Loucy (cell line): ENCODE results near the gene L1CAM.
A peak's percentile ranks its signal among the peaks of the same experiment; 100 is the strongest.

Experiments used
- H2AFZ ChIP-seq: fragments of 200-600 bp; sonication (generic); 2 replicates; pipeline ENCODE4 v1.6.0; 2016; ENCODE audit warnings: antibody characterized with exemption, mild to moderate bottlenecking, low read length, moderate library complexity
- H3F3A ChIP-seq: fragments of 200-600 bp; 2 replicates; pipeline ENCODE4 v1.6.0; 2016; ENCODE audit warnings: antibody characterized with exemption, low read depth, mild to moderate bottlenecking
- H3K27me3 ChIP-seq: fragments of 200-600 bp; sonication (generic); 2 replicates; pipeline ENCODE4 v1.6.1; 2014; ENCODE audit warnings: low read length, mild to moderate bottlenecking; ENCODE audit not compliant: insufficient read depth, poor library complexity, severe bottlenecking
- H3K36me3 ChIP-seq: fragments of 200-600 bp; sonication (generic); 2 replicates; pipeline ENCODE4 v1.6.1; 2016; ENCODE audit warnings: low read length; ENCODE audit not compliant: insufficient read depth
- H3K4me1 ChIP-seq: fragments of 200-600 bp; sonication (generic); 2 replicates; pipeline ENCODE4 v1.5.1; 2014; ENCODE audit warnings: low read length, mild to moderate bottlenecking; ENCODE audit not compliant: insufficient read depth, poor library complexity, severe bottlenecking
- H3K4me2 ChIP-seq: fragments of 200-600 bp; sonication (generic); 2 replicates; pipeline ENCODE4 v1.6.0; 2014; ENCODE audit warnings: antibody characterized with exemption, low read length, low read depth, mild to moderate bottlenecking; ENCODE audit not compliant: poor library complexity, severe bottlenecking
- H3K4me3 ChIP-seq: fragments of 200-600 bp; sonication (generic); 2 replicates; pipeline ENCODE4 v1.5.1; 2014; ENCODE audit warnings: low read length, mild to moderate bottlenecking, mixed read lengths; ENCODE audit not compliant: poor library complexity, severe bottlenecking
- H3K79me2 ChIP-seq: fragments of 200-600 bp; sonication (generic); 2 replicates; pipeline ENCODE4 v1.6.1; 2014; ENCODE audit warnings: low read length; ENCODE audit not compliant: insufficient read depth
- H3K9ac ChIP-seq: fragments of 200-600 bp; sonication (generic); 2 replicates; pipeline ENCODE4 v1.6.0; 2014; ENCODE audit warnings: mild to moderate bottlenecking, low read depth, low read length, moderate library complexity; ENCODE audit not compliant: poor library complexity, severe bottlenecking
- H3K9me2 ChIP-seq: fragments of 200-600 bp; sonication (generic); replicated peaks from 2 replicates; pipeline ENCODE4 v1.6.1; 2016; ENCODE audit warnings: low read depth, low read length, mixed read lengths
- H3K9me3 ChIP-seq: fragments of 200-600 bp; sonication (generic); 2 replicates; pipeline ENCODE4 v1.6.1; 2014; ENCODE audit warnings: mild to moderate bottlenecking, antibody characterized with exemption, low read length, low read depth; ENCODE audit not compliant: insufficient read depth
- H4K20me1 ChIP-seq: fragments of 200-600 bp; sonication (generic); 2 replicates; pipeline ENCODE4 v1.6.0; 2014; ENCODE audit warnings: antibody characterized with exemption, low read length, mild to moderate bottlenecking; ENCODE audit not compliant: insufficient read depth, poor library complexity, severe bottlenecking
- CTCF ChIP-seq: fragments of 200-600 bp; sonication (generic); conservative IDR thresholded peaks from 2 replicates; pipeline ENCODE4 v1.5.1; 2014; ENCODE audit warnings: mild to moderate bottlenecking, antibody characterized with exemption, low read length
- EZH2phosphoT487 ChIP-seq: fragments of 200-600 bp; IDR thresholded peaks from 2 replicates; pipeline ENCODE4 v1.6.1; 2018; ENCODE audit warnings: antibody characterized with exemption, mild to moderate bottlenecking, moderate library complexity, borderline replicate concordance

The L1CAM gene

DNA sequence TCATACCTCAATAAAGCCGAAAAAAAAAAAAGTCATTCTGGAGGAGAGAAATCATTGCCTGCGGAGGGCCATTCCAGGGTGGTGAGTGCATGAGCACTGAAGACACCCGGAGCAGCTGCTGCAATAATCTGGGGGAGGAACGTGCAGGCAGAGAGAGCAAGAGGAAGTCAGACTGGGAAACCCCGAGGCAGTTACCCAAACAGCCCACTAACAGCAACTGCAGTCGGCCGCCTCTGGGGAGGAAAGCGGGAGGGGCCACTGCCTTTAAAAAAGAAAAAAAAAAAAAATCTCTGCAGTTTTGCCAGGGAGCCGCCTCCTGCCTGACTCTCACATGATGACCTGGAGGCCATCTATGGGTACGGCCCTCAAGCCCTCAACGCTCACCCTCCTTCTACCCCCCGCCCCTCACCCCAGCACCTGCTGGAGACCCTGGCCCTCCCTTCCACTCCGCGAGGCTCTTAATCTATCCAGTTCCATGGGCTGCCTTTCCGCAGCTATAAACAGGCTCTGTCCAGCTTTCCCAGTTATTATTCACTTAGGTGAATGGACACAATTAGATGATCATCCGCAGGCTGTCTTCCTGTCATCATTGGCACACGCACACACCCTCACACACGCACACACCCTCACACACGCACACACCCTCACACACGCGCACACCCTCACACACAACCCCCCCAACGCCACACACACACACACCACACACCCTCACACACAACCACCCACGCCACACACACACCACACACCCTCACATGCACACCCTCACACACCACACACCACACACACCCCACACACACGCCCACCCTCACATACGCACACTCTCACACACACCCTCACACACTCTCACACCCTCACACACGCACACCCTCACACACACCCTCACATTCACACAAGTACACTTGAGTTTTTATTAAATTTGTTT is 15.1 kb upstream of the L1CAM start:
- peaks cover 26% of the 10 kb centered on the region for H3K4me1 ChIP-seq
- peak overlapping the region; percentile 65 for H3K9ac ChIP-seq
- H4K20me1 ChIP-seq: no peaks in the 10 kb centered on the region
- no peaks in the 10 kb centered on the region for H3K27me3 ChIP-seq
- no peak overlapping the region for H2AFZ ChIP-seq
- H3K4me2 ChIP-seq: peak overlapping the region; percentile 69
- H3F3A ChIP-seq: peaks cover 3% of the 10 kb centered on the region; the same call in 1 of the 2 replicates
- no peaks in the 10 kb centered on the region for H3K79me2 ChIP-seq
- no peaks in the 10 kb centered on the region for H3K36me3 ChIP-seq
- no peak for TF ChIP-seq EZH2phosphoT487
- no peak for TF ChIP-seq CTCF
- peak overlapping the region; percentile 55 for H3K4me3 ChIP-seq
- no peaks in the 10 kb centered on the region for H3K9me3 ChIP-seq
- no peaks in the 10 kb centered on the region for H3K9me2 ChIP-seq

DNA sequence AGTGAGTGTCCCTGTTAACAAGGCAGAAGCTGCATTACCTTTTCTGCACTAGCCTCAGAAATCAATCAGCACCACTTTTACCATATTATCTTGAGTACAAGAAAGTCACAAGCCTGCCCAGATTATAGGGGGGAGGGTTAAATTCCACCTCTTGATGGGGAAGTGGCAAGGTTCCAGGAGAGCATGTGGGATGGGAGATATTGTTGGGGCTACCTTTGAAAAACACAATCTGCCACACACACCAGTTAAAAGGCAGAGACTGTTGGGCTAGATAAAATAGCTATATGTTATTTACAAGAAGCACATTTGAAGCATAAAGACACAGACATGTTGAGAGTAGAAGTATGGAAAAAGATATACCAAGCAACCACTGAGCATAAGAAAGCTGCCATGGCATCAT is 11.9 kb upstream of the L1CAM start:
- Histone ChIP-seq H4K20me1 (no peaks in the 10 kb centered on the region), H3K9ac (no peak overlapping the region), H3K4me1 (peaks cover 24% of the 10 kb centered on the region), H3F3A (peaks cover 3% of the 10 kb centered on the region; the same call in 1 of the 2 replicates), H3K4me3 (no peak overlapping the region), H2AFZ (no peak overlapping the region), H3K9me2 (no peaks in the 10 kb centered on the region), H3K36me3 (no peaks in the 10 kb centered on the region), H3K9me3 (no peaks in the 10 kb centered on the region), H3K79me2 (no peaks in the 10 kb centered on the region), H3K27me3 (no peaks in the 10 kb centered on the region), H3K4me2 (no peak overlapping the region)
- TF ChIP-seq EZH2phosphoT487 (no peak), CTCF (no peak)

- Histone ChIP-seq H4K20me1 (no peaks in the 10 kb centered on the region), H3K27me3 (no peaks in the 10 kb centered on the region), H3K4me3 (no peak overlapping the region), H3K36me3 (no peaks in the 10 kb centered on the region), H3K9ac (no peak overlapping the region), H3F3A (no peaks in the 10 kb centered on the region), H3K79me2 (no peaks in the 10 kb centered on the region), H3K4me2 (no peak overlapping the region), H3K9me3 (no peaks in the 10 kb centered on the region), H3K4me1 (peaks cover 11% of the 10 kb centered on the region), H3K9me2 (no peaks in the 10 kb centered on the region), H2AFZ (no peak overlapping the region)
- TF ChIP-seq CTCF (no peak), EZH2phosphoT487 (no peak)
Measured at GRCh38 chrX:153889123-153889522, 3.1 kb upstream of the L1CAM start.
